Measurements from ENCODE around the gene FZR1.

FZR1 gene

GRCh38 chr19:3505598-3506383 lies at the start of gene FZR1:
FZR1 (plus strand) TSS chr19:3506311; CDS start chr19:3522990, 16,679 bp downstream.
- DNase-seq (ENCODE audit: low read depth in 2 of 2), result peak; percentile 98 to 99

- DNase-seq (ENCODE audit: low read depth in 2 of 2), result no peak
Observed at GRCh38 chr19:3456925-3457527, 49.1 kb upstream of the FZR1 start.

GRCh38 chr19:3457528-3458228 lies 48.4 kb upstream of the FZR1 start:
- DNase-seq (ENCODE audit: low read depth in 2 of 2), result no peak

- no peak for DNase-seq (ENCODE audit: low read depth in 2 of 2)
Observed at GRCh38 chr19:3458229-3459088, 47.7 kb upstream of the FZR1 start.

DNA sequence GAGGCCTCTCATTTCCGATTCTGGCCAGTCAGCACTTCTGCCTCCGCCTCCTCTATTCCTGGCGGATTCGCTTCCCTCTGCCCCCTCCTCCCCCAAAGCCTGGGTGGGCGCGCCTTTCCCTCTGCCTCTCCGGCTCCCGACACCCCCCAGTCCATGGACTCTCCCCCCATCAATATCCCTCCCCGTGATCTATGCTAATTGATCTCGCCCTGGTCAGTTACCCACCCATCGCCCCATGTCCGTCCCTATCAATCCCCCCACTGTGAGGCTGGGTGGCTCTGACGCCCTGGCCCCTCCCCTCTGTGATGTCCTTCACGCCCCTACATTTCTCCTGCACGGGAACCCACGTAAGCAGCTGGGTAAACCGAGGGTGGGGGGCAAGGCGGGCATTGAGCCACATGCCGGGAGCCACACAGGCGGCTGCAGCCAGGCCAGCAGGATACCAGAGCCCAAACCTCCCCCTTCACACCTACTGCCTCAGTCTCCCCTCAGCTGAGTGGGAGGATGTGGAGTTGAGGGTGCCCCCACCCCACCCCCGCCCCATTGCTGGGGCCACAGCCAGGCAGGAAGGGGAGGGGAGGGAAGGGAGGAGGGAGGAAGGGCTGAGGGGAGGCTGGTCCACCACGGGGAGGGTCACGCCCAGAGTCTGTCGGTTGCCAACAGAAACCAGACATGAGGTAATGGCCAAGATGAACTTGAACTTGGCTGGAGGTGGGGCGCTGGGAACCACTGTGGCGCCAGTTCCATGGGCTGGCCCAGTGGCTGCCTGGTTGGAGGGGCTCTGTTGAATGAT lies 46.8 kb upstream of the FZR1 start:
- DNase-seq (ENCODE audit: low read depth in 2 of 2), result no peak

DNA sequence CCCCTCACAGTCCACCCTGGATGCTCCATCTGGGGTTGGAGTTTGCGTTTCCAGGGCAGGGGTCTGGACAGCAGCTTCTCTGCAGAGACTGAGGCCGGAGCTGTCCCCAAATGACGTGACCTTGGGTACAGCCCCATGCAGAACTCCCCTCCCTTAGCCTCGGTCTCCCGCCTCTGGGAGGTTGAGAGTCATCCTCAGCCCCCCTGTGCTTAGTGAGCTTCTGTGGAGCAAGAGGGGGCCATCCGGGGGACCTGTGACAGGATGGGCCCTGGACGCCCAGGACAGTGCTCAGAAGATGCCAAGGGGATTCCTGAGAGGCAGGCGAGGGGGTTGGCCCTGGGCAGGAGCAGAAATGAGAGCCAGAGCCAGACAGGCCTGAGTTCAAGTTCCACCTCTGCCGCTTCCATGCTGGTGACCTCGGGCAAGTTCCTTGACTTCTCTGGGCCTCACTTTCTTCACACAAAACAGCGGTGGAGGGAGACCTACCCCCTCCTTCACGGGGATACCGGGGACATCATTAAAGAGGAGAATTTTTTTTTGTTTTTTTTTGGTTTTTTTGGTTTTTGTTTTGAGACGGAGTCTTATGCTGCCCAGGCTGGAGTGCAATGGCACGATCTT lies 46.0 kb upstream of the FZR1 start:
- DNase-seq (ENCODE audit: low read depth in 2 of 2), result no peak

DNA sequence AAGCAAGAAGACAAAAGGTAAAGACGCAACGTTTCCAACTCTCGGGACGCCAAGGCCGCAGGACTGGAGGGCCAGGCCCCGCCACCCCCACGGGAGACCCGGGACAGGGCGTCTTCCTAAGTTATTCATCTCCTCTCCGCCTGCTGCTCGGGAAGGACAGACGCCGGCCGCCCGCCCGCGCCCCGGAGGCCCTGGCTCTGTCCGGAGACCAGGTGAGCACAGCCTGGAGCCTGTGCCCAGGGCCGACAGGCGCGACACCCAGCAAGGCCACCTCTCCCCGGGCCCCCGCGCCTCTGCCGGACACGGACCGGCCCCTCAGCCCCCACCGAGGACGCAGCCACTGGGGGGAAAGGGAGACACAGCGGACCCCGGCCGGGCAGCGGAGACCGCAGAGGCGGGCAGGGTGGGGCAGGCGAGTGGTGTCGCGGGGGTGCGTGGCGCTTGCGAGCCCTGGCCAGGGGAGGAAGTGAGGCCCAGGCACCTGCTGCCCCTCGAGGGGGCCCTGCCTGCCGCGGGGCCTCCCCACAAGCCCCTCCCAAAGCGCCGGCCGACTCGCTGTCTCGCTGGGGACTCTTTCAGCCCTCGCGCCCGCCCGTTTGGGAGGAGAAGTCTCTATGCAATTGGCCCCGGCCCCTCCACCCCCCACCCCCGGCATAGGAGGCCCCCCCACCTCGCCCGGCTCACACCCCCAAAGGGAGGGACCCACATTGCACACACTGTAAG lies 43.0 kb upstream of the FZR1 start:
- DNase-seq (ENCODE audit: low read depth in 2 of 2), result no peak

DNA sequence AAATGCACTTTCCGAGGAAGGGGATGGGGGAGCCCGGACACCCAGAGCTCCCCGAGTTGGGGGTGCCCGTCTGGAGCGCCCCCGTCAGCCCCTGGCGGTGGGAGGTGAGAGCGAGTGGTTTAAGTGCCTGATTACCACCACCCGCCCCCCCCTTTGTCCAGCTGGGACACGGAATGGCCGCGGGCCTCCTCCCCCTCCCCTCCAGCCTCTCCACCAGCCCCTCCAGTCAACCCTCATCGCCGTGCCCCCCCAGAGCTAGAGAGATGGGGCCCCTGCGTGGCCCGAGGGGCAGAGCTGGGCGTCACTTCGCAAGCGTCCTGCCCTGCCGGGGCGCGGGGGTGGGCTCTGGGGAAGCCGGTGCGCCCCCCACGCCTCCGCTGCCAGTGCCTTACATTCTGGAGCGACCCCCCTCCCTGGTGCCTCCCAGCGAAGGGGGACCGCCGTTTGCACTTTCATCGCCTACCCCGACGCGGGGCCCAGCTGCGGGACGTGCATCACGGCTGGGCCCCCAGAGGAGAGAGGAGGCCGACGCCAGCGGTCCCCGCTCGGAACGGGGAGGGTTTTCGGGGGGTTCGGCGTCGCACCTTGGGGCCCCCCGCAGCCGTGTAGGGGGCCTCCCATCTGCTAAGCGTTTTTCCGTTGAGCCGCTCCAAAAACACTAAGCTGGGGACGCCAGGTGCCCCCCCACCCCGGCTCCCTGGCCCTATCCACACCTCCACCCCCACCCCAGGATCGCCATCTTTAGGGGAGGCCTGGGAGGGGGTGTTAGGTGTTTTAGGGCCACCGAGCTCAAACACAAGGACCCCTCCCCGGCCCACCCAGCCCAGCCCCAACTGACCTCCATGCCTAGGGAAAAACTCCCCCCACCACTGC lies 42.2 kb upstream of the FZR1 start:
- no peak for DNase-seq (ENCODE audit: low read depth in 2 of 2)

DNA sequence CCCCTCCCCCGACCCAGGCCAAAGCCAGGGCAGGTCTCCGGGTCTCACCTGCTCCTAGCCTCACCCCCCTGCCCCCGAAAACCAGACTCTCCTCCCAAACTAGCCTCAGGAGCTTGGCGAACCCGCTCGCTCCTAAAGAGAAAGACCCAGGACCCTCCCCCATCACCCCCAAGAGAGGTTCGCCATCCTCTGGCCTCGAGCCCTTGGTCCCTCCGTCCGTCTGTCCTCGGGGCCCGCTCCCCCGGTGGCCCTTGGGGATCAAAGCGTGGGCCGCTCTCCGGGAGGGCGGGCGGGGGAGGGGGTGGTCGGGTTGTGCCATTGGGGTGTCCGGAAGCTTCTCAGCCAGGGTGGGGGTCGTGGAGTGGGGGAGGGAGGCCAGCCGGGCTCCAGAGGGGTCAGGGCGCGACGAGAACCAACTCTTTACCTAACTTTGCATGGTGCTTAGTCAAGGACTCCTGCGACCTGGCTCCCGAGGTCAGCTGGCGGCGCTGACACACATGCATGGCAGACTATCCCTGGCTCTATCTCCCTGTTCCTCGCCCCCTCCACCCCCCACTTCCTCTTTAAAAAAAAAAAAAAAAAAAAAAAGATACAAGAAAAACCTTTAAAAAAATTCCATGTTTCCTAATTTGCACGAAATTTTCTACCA lies 41.4 kb upstream of the FZR1 start:
- DNase-seq (ENCODE audit: low read depth in 2 of 2), result no peak

DNA sequence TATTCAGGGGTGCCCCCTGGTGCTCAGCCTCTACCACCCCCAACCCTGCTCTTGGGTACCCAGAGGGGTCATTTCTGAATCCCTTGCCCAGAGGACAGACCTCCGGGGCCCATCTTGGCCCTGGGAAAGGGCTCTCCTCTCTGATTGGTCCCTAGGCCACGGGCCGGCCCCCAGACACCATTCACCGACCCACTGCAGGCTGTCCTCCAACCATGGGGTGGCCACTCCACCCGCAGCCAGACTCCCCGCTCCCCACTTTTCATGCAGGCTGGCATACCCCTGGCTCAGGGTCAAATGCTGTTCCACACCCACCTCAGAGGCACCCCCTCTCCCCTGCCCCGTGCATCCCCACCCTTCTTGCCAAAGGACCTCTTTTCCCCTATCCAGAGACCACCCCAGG lies 40.6 kb upstream of the FZR1 start:
- no peak for DNase-seq (ENCODE audit: low read depth in 2 of 2)

DNA sequence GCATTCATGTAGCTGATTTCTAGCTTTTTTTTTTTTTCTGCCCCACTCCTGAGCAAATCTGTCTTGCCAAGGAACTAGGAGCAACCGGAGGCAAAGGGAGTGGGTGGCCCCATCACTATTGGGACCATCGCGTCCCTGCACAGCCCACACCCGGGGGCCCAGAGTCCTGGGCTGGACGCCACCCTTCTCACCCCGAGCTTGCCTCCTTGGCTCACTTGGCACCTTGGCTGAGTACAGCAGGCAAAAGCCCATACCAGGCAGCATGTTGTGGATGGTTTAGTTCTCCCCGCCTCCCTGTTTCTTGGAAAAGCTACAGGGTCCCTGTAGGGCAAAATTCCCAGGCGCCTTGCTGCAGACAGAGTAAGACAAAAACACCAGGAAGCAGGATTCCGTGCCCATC lies 39.5 kb upstream of the FZR1 start:
- DNase-seq (ENCODE audit: low read depth in 2 of 2), result no peak

DNA sequence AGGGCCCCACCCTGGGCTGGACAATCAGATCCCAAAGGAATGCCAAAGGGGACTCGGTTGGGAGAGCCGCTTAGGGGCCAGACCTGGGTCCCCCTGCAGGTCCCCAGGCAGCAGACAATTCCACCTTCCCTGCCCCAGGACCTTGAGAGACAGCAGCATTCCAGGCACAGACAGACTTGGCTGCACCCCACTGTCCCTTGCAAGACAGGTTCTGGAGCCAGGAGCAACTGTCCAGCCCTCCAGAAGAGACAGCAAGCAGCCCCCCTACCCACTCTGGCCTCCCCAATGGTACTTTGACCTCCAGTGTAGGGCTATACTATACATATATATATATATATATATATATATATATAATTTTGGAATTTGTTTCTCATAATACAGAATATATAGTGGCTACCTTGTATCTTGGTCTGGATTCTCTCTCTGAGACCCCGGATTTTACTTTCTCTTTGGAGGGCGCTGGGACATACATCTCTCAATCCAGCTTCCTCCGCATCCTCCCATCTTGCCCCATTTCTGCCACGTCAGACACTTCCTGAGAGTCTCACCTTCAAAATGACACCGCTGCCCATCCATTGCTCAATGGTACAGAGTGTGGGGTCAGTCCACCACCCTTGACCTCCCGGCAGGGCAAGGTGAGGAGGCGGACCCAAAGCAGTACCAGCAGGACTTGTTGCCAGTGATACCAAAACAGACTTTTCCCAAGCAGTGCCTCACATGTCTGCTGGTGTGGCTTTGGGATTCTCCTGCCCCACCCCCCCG lies 38.5 kb upstream of the FZR1 start:
- DNase-seq (ENCODE audit: low read depth in 2 of 2), result no peak

- no peak for DNase-seq (ENCODE audit: low read depth in 2 of 2)
Observed at GRCh38 chr19:3468211-3468610, 37.9 kb upstream of the FZR1 start.

- DNase-seq (ENCODE audit: low read depth in 2 of 2), result no peak
Observed at GRCh38 chr19:3469638-3470499, 36.2 kb upstream of the FZR1 start.

DNA sequence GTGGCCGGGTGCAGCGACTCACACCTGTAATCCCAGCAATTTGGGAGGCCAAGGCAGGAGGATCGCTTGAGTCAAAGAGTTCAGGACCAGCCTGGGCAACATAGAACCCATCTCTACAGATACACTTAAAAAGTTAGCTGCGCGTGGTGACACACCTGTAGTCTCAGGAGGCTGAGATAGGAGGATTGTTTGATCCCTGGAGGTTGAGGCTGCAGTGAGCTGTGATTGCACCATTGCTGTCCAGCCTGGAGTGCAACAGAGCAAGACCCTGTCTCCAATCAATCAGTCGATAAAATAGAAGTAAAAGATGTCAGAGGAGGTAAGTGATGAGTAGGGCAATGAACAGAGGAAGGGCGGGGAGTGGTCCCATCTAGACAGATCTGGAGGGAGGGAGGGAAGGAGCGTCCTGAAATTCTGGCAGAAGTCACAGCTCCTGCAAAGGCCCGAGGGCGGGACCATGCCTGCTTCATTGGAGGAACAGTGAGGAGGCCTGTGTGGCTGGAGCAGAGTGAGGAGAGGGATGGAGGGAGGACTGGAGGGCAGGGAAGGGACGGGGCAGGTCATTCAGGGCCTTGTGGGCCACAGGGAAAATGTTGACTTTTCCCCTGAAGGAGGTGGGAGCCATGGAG lies 35.5 kb upstream of the FZR1 start:
- DNase-seq (ENCODE audit: low read depth in 2 of 2), result no peak

- peak in 1 of 2 experiments; percentile 45 for DNase-seq (ENCODE audit: low read depth in 2 of 2)
Observed at GRCh38 chr19:3471954-3472655, 34.0 kb upstream of the FZR1 start.

All from stimulated activated CD4-positive, alpha-beta T cell treated with anti-CD3 and anti-CD28 coated beads, Interleukin-12 subunit alpha, Interleukin-12 subunit beta, amount 100 ng/mL, for 24 hours (primary cell).